ENCODE results near the gene MROH2A. TPM values are rescaled to one million over a fixed set of nuclear protein-coding genes. Genes with fewer than 3 reads are reported as not detected.

Gene MROH2A
- total RNA-seq, 1 donor from 2014 or later = not detected

- no peak overlapping the region for H3K4me3 Mint-ChIP-seq
- H3K27me3 Mint-ChIP-seq = no peaks in the 10 kb centered on the region
- H3K27ac Mint-ChIP-seq = peak overlapping the region; percentile 1
- peaks cover 10% of the 10 kb centered on the region for H3K4me1 Mint-ChIP-seq (ENCODE audit: unreplicated experiment)
- no peaks in the 10 kb centered on the region for H3K9me3 Mint-ChIP-seq
- H3K36me3 Mint-ChIP-seq = peaks cover 33% of the 10 kb centered on the region
- TF ChIP-seq, protein P1, sequence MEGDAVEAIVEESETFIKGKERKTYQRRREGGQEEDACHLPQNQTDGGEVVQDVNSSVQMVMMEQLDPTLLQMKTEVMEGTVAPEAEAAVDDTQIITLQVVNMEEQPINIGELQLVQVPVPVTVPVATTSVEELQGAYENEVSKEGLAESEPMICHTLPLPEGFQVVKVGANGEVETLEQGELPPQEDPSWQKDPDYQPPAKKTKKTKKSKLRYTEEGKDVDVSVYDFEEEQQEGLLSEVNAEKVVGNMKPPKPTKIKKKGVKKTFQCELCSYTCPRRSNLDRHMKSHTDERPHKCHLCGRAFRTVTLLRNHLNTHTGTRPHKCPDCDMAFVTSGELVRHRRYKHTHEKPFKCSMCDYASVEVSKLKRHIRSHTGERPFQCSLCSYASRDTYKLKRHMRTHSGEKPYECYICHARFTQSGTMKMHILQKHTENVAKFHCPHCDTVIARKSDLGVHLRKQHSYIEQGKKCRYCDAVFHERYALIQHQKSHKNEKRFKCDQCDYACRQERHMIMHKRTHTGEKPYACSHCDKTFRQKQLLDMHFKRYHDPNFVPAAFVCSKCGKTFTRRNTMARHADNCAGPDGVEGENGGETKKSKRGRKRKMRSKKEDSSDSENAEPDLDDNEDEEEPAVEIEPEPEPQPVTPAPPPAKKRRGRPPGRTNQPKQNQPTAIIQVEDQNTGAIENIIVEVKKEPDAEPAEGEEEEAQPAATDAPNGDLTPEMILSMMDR (conservative IDR thresholded peaks at IDR 0.05) = no peak
- DNase-seq (ENCODE audit: extremely low spot score, unreplicated experiment) = peak; percentile 39
Measured at GRCh38 chr2:233838251-233838650, 60.1 kb downstream of the MROH2A start.

DNA sequence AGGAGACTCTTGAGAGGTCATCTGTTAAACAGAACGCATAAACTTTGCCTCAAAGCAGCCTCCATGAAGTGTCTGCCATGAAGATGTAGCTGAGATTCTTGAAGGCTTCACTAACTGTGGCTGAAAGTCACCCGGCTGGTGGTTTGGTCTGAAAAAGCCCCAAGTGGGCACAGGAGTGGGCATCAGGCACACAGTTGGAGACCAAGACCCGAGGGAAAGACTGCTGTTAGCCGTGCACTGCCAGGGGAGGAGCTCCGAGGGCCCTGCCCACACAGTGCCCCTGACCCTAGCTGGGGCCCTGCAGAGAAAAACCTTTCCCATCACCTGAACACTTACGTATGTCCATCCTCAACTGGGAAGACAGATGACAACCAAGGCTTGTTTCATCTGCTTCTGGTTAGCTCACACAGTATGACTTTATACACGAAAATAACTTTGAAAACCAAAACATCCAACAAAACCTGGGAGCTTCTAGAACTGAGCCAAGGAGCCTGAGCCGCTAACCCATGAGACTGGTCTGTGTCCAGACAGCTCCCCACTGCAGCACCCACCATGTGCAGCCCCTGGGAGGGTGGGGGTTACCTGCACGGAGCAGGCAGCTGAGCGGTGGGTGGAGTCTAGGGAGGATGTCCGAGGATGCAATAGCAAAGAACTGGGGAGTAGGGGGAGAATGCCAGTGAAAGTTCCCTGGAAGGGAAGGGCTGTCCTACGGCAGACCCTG is 60.8 kb downstream of the MROH2A start:
- Mint-ChIP-seq H3K4me1 (ENCODE audit: unreplicated experiment) (peaks cover 8% of the 10 kb centered on the region), H3K27ac (no peak overlapping the region), H3K9me3 (no peaks in the 10 kb centered on the region), H3K4me3 (no peak overlapping the region), H3K36me3 (peaks cover 39% of the 10 kb centered on the region), H3K27me3 (no peaks in the 10 kb centered on the region)
- peak; percentile 50 for DNase-seq (ENCODE audit: extremely low spot score, unreplicated experiment)
- TF ChIP-seq, protein P1 (conservative IDR thresholded peaks at IDR 0.05) = no peak

- DNase-seq (ENCODE audit: extremely low spot score, unreplicated experiment) = peak; percentile 60
- Mint-ChIP-seq H3K4me1 (ENCODE audit: unreplicated experiment) (peaks cover 8% of the 10 kb centered on the region), H3K27ac (no peak overlapping the region), H3K4me3 (no peak overlapping the region), H3K36me3 (peaks cover 43% of the 10 kb centered on the region), H3K27me3 (no peaks in the 10 kb centered on the region), H3K9me3 (no peaks in the 10 kb centered on the region)
- TF ChIP-seq, protein P1 (conservative IDR thresholded peaks at IDR 0.05) = no peak
Measured at GRCh38 chr2:233839447-233839820, 61.3 kb downstream of the MROH2A start.

- Mint-ChIP-seq H3K36me3 (peaks cover 43% of the 10 kb centered on the region), H3K27me3 (no peaks in the 10 kb centered on the region), H3K4me1 (ENCODE audit: unreplicated experiment) (peaks cover 8% of the 10 kb centered on the region), H3K4me3 (no peak overlapping the region), H3K9me3 (no peaks in the 10 kb centered on the region), H3K27ac (no peak overlapping the region)
- no peak for DNase-seq (ENCODE audit: extremely low spot score, unreplicated experiment)
- TF ChIP-seq, protein P1 (conservative IDR thresholded peaks at IDR 0.05) = no peak
Measured at GRCh38 chr2:233840520-233840919, 62.4 kb downstream of the MROH2A start.

DNA sequence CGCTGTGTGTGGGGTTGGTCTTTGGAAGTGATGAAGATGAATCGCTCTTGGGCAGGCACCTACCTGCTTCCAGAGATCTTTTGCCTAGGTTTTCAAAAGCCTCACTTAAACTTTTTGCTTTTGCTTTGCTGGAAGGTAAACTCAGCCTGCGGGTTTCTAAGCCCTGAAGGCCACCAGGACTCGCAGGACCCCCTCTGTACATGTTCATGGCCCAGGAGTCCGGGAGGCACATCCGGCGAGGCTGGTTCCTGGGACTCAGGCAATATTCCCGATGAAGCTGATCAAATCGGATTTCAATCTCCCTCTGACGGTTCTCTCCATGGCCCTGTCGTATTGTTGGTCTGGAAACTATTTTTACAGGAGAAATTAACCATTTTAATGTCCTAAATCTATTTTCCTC is 63.1 kb downstream of the MROH2A start:
- H3K9me3 Mint-ChIP-seq = no peaks in the 10 kb centered on the region
- peaks cover 46% of the 10 kb centered on the region for H3K36me3 Mint-ChIP-seq
- DNase-seq (ENCODE audit: extremely low spot score, unreplicated experiment) = no peak
- H3K27me3 Mint-ChIP-seq = no peaks in the 10 kb centered on the region
- no peak overlapping the region for H3K4me3 Mint-ChIP-seq
- H3K4me1 Mint-ChIP-seq (ENCODE audit: unreplicated experiment) = peaks cover 8% of the 10 kb centered on the region
- H3K27ac Mint-ChIP-seq = no peak overlapping the region
- TF ChIP-seq, protein P1 (conservative IDR thresholded peaks at IDR 0.05) = no peak
